ENCODE measurements around the gene KLF7.

KLF7 gene

GRCh38 chr2:207132019-207132418 lies 33.7 kb downstream of the KLF7 start:
- in situ Hi-C loops (cut with MboI; ENCODE audit: low pct_unique_long_range_greater_than_20kb, low sequenced_read_pairs, unreplicated experiment): no loop called here
- DNase-seq (ENCODE audit: low spot score): no peak
- no peak for TF ChIP-seq CTCF (IDR thresholded peaks at IDR 0.05; ENCODE audit: extremely low read depth, insufficient read depth, missing control alignments)

GRCh38 chr2:207131594-207131993 lies 34.2 kb downstream of the KLF7 start:
- in situ Hi-C loops (cut with MboI; ENCODE audit: low pct_unique_long_range_greater_than_20kb, low sequenced_read_pairs, unreplicated experiment): no loop called here
- TF ChIP-seq CTCF (IDR thresholded peaks at IDR 0.05; ENCODE audit: extremely low read depth, insufficient read depth, missing control alignments): no peak
- DNase-seq (ENCODE audit: low spot score): no peak

- in situ Hi-C loops (cut with MboI; ENCODE audit: low pct_unique_long_range_greater_than_20kb, low sequenced_read_pairs, unreplicated experiment): no loop called here
- no peak for DNase-seq (ENCODE audit: low spot score)
- TF ChIP-seq CTCF (IDR thresholded peaks at IDR 0.05; ENCODE audit: extremely low read depth, insufficient read depth, missing control alignments): no peak
These were observed 34.7 kb downstream of the KLF7 start for GRCh38 chr2:207130958-207131521.

- TF ChIP-seq CTCF (IDR thresholded peaks at IDR 0.05; ENCODE audit: extremely low read depth, insufficient read depth, missing control alignments): no peak
- in situ Hi-C loops (cut with MboI; ENCODE audit: low pct_unique_long_range_greater_than_20kb, low sequenced_read_pairs, unreplicated experiment): no loop called here
These were observed 35.9 kb downstream of the KLF7 start for GRCh38 chr2:207129821-207130220.

GRCh38 chr2:207128867-207129266 lies 36.9 kb downstream of the KLF7 start:
- in situ Hi-C loops (cut with MboI; ENCODE audit: low pct_unique_long_range_greater_than_20kb, low sequenced_read_pairs, unreplicated experiment): no loop called here
- TF ChIP-seq CTCF (IDR thresholded peaks at IDR 0.05; ENCODE audit: extremely low read depth, insufficient read depth, missing control alignments): no peak

More at GRCh38 chr2:207129821-207130220, 35.9 kb downstream of the KLF7 start:
- no peak for DNase-seq (ENCODE audit: low spot score)

GRCh38 chr2:207126724-207127308 lies 38.9 kb downstream of the KLF7 start:
- in situ Hi-C loops (cut with MboI; ENCODE audit: low pct_unique_long_range_greater_than_20kb, low sequenced_read_pairs, unreplicated experiment): no loop called here

More at GRCh38 chr2:207128867-207129266, 36.9 kb downstream of the KLF7 start:
- no peak for DNase-seq (ENCODE audit: low spot score)

More at GRCh38 chr2:207126724-207127308, 38.9 kb downstream of the KLF7 start:
- TF ChIP-seq CTCF (IDR thresholded peaks at IDR 0.05; ENCODE audit: extremely low read depth, insufficient read depth, missing control alignments): no peak
- DNase-seq (ENCODE audit: low spot score): no peak
